Measurements from ENCODE around the gene SLC6A19.

The SLC6A19 gene

DNA sequence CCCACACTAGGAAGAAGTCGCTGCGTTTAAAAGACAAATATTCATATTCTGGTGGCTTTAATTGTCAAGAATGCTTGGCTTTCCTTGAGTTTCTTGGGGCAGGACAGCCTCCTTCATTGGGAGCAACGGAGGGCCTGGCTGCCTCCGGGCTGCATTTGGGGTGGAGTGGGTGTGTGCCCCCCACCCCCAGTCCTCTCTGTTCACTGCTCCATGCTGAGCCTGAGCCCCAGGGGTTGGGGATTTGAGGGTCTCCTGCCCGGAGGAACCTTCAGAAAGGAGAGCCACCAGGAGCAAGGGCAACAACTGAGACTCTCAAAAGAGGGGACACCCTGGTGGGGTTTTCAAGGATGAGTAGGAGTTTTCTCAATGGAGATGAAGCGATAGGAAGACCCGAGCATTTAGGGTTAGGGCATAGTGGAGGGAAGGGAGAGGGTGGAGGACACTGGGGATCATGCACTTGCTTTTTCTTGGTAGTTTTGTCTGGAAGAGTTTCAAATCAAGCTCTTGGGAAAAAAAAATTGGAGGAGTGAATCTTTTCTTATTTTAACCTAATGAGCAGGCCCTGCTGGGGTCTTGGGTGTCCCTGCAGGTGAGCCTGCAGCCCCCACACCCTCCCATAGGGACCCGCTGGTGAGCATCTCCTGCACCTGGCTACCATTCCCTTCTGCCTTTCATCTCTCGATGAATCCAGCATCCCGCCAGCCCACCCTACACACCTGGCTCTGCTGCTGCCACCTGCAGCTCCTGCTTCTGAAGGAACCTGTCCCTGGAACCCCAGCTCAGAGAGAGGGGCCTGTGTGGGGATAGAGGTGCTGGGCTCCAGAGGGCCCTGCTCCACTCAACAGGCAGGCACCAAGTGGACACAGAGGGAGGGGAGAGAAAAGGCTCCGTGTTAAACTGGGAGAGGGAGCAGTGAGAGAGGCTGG is 4.1 kb downstream of the SLC6A19 start:
- in situ Hi-C loops (cut with HindIII; ENCODE audit: low sequenced_read_pairs), result loop anchor here (10.0 kb wide), 1 partner anchor 241 kb away; no protein-coding TSS in a partner anchor

DNA sequence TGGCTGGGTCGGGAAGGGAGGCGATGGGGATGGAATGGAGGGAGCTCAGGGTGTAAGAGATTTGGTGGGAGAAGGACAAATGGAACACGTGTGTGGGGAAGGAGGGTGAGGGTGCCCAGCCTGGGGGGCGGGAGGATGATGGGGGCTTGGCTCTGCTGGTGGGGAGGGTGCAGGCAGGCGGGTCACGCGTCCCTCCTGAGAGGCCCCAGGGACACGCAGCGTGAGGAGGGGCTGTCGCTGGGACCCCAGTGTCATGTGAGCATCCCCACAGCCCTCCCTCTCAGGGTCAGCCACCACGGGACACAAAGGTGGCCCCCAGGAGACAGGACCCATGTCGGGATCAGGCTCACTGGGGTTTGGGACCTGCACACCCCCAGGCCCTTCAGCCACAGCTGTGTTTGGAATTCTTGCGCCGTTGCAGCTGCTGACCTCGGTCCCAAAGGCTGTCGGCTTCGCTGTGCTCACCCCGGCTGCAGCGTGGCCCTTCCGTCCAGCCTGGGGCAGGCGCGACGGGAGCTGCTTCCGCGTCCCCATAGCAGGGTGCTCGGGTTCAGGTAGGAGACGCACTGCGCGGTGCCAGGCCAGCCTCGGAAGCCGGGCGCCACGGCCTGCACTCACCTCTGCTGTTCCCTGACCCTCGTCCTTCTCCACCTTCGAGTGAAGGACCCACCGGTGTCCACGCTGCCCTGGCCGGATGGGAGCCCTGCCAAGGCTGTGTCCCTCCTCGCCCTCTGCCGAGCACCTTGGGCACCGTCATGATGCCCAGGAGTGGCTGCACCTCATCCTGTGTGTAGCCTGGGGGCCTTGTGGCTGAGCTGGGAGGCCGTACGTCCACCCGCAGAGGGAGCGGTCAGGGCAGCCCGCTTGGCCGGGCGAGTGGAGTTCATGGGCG is 5.4 kb downstream of the SLC6A19 start:
- in situ Hi-C loops (cut with HindIII; ENCODE audit: low sequenced_read_pairs), result loop anchor here (10.0 kb wide), 1 partner anchor 242 kb away; no protein-coding TSS in a partner anchor

DNA sequence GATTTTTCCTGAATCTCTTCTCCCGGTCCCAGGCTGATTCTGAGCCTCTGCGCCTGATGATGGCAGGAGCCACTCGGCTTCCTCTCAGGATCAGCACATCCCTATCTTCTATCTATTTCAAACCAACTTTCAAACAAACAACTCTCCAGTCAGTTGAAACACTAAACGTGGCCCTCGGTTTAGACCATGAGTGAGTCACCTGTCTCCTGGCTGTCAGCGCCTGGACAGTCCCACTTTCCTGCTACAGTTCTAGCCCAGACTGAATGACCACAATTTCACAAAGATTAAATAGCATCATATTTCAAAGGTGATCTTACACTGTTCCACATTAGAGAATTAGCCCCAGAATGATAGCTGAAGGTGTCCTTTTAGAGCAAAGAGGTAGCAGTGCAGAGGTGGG is 6.2 kb downstream of the SLC6A19 start:
- in situ Hi-C loops (cut with HindIII; ENCODE audit: low sequenced_read_pairs), result loop anchor here (10.0 kb wide), 1 partner anchor 243 kb away; no protein-coding TSS in a partner anchor

DNA sequence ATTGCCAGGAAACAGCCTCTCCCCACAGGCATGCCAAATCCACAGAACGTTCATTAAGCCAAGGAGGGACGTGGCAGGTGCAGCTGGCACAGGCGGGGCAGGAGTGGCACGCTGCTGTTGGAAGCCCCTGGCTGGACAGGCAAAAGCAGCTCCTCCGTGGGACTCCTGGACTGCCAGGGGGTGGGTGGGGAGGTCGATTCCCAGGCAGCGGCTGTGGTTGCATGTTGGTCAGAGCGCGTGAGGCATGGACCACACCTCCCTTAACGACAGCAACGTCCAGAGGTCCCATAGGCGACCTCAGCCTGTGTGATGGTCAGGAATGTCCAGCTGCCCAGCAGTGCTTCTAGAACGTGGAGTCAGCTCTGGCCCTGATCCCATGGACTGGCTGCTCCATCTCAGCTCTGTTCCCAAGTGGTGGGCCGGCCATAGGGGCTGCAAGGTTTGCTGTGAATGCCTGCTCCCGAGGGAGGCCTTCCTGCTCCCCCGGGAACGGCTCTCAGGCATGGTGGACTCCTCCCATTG is 6.9 kb downstream of the SLC6A19 start:
- in situ Hi-C loops (cut with HindIII; ENCODE audit: low sequenced_read_pairs), result loop anchor here (10.0 kb wide), 1 partner anchor 243 kb away; no protein-coding TSS in a partner anchor

DNA sequence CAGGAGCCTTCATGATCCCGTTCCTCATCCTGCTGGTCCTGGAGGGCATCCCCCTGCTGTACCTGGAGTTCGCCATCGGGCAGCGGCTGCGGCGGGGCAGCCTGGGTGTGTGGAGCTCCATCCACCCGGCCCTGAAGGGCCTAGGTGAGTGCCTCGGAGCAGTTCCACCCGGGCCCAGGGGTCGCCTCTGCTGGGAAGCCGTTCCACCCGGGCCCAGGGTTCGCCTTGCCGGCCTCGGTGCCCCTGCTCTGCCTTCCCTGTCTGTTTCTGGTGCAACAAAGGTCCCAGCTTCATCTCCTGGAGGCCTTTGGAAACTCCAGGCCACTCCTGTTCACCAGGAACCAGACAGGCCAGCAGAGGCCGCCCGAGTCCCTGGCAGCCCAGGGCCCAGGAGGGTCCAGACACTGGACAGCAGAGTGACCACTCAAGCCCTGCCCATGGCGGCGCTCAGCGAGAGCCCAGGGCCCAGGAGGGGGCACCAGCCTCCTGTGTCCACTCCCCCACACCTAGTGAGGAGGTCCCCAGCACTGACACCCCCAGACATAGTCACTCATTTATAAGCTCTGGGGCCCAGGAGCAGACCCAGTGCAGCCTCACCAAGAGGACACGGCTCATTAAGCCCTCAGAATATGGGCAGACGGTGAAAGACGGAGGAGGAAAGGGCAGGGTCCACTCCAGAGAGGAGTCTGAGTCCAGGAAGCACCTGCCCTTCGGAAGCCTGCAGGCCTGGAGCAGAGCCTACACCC is 7.5 kb downstream of the SLC6A19 start:
- in situ Hi-C loops (cut with HindIII; ENCODE audit: low sequenced_read_pairs), result loop anchor here (10.0 kb wide), 1 partner anchor 244 kb away; no protein-coding TSS in a partner anchor

DNA sequence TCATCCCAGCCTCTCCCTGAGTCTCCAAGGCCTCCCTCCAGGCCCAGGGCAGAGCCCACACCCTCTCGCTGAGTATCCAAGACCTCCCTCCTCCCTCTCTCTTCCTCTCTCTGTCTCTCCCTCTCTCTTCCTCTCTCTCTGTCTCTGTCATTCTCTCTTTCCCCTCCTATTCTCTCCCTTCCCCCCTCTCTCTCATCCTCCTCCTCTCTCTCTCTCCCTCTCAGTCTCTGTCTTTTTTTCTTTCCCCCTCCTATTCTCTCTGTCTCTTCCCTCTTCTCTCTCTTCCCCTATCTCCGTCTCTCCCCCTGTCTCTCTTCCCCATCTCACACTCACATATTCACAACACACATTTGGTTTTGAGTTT is 8.1 kb downstream of the SLC6A19 start:
- in situ Hi-C loops (cut with HindIII; ENCODE audit: low sequenced_read_pairs), result loop anchor here (10.0 kb wide), 1 partner anchor 245 kb away; no protein-coding TSS in a partner anchor

DNA sequence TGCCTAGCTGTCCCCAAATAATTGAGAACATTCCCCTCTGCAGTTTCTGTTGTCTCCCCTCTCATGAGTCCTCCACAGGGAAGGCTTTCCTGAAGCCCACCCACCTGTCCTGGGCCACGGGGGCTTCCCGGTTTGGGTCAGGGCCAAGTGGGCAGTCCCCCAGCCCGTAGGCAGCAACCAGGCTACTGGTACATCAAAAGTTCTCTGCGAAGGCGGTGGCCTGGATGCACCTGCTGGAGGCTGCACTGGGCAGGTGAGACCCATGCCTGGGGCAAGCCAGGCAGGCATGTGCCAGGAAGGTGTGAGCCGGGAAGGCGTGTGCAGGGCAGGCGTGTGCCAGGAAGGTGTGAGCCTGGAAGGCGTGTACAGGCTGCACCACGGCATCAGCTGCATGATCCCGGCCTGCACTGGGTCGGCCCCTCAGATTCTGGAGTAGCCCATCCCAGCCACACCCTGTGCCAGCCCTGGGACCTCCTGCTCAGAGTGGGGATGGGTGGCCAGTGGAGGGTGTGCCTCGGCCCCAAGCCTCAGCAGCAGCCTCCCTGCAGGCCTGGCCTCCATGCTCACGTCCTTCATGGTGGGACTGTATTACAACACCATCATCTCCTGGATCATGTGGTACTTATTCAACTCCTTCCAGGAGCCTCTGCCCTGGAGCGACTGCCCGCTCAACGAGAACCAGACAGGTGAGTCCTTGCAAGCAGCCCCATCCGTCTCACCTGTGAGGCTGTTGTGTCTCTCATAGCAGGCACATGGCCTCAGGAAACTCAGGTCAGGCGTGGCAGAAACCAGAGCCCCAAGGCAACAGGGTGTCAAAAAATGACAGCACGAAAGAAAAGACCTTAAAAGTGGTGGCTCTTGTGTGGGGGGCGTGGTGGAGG is 8.7 kb downstream of the SLC6A19 start:
- in situ Hi-C loops (cut with HindIII; ENCODE audit: low sequenced_read_pairs), result loop anchor here (10.0 kb wide), 1 partner anchor 245 kb away; no protein-coding TSS in a partner anchor

DNA sequence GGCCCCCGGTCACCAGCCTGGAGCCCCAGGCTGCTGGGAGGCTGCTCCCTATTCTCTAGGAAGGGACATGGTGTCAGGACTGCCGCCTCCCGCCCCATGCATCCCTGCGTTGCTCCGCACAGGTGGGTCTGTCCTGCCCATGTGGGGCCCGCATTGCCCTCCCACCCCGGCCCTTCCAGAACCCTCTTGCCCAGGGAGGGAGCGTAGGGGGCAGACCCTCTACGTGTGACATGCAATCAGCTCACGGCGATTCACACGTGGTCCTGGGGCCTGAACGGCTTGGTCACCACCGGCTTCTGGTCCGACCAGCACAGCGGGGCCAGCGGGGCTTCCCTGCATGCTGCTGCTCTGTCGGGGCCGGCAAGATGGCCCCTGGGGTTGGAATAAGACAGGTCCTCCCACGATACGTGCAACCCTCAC is 9.4 kb downstream of the SLC6A19 start:
- in situ Hi-C loops (cut with HindIII; ENCODE audit: low sequenced_read_pairs), result no loop called here

DNA sequence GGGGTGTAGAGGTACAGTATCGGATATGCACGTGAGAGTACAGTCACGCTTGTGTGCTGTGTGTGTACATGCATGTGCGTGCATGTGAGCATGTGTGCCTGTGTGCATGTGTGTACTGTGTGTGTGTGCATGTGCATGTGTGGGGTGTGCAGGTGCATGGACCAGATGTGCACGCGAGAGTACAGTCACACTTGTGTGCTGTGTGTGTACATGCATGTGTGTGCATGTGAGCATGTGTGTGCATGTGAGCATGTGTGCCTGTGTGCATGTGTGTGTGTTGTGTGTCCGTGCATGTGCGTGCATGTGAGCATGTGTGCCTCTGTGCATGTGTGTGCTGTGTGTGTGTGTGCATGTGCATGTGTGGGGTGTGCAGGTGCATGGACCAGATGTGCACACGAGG is 10.3 kb downstream of the SLC6A19 start:
- in situ Hi-C loops (cut with HindIII; ENCODE audit: low sequenced_read_pairs), result no loop called here

DNA sequence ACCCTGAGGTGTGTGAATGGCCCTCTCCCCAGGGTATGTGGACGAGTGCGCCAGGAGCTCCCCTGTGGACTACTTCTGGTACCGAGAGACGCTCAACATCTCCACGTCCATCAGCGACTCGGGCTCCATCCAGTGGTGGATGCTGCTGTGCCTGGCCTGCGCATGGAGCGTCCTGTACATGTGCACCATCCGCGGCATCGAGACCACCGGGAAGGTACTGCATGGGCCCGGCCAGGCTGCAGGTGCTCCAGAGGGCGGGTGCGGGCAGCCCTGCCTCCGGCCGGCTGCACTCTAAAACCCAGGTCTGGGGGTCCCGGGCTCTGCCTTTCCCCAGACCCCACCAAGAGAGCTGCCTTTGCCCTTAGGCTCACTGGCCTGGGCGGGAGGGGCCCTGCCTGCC is 10.9 kb downstream of the SLC6A19 start:
- in situ Hi-C loops (cut with HindIII; ENCODE audit: low sequenced_read_pairs), result no loop called here

DNA sequence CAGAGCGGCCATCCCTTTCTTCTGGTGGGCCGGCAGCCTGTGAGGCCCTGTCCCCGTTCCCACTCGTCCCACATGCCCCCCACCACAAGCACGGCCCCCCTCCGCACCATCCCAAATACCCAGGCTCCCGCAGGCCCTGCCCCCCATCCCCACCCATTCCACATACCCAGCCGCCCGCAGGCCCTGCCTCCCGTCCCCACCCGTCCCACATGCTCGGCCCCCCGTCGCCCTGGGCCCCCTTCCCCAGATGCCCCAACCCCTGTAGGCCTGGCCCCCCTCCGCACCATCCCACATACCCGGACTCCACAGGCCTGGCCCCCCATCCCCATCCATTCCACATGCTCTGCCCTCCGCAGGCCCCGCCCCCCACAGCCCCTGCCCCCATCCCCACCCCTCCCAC is 11.5 kb downstream of the SLC6A19 start:
- in situ Hi-C loops (cut with HindIII; ENCODE audit: low sequenced_read_pairs), result no loop called here

DNA sequence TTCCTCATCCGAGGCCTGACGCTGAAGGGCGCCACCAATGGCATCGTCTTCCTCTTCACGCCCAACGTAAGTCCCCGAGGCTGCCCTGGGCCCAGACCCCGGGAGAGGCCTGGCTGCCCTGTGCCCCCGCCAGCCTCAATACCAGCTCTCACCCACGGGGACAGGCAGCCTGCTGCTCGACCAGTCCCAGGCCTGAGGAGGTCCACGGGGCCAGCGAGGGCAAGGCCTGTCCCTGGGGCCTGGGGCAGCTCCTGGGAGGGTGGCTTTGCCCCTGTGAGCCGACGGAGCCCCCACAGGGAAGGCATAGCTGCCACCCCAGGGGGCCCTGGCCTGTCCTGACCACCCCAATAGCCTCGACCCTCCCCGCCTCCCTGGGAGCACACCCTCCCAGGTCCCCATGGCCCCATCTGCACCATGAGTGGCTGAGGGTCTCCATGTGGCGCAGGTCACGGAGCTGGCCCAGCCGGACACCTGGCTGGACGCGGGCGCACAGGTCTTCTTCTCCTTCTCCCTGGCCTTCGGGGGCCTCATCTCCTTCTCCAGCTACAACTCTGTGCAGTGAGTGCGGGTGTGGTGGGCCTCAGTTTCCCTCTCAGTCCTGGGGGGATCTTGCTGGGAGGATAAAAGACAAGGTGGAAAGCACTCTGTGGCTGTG is 12.2 kb downstream of the SLC6A19 start:
- in situ Hi-C loops (cut with HindIII; ENCODE audit: low sequenced_read_pairs), result no loop called here

DNA sequence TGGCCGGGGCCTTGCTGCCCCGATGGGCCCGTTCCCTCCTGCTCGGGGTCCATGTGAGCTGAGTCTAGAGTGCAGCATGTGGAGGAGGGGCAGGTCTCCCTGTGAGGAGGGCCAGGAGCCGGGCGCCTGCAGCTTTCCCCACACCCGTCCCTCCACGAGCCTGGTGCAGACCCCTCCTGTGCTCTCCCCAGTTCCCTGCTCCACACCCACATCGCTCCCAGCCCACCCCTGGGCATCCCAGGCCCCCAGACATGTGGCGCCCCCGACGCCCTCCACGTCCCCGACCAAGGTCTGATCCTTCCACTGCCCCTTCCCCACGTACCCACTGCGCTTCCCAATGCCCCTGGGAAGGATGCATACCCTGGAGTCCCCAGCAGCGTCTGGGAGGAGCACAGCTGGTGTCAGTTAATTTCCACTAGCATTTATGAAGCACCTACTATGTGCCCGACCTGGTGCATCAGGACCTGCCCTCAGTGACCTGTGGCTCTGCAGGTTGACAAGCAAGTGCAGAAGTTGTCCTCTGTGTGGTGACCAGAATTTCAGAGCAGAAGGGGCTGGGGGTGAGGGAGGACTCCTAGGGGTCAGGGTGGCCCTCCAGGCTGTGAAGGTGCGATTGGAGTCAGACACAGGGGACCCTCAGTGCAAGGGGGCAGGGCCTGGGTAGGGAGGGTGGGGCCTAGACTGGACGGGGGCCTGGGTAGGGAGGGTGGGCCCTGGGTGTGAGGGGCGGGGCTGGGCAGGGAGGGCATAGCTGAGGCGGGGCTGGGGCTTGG is 13.0 kb downstream of the SLC6A19 start:
- in situ Hi-C loops (cut with HindIII; ENCODE audit: low sequenced_read_pairs), result no loop called here

DNA sequence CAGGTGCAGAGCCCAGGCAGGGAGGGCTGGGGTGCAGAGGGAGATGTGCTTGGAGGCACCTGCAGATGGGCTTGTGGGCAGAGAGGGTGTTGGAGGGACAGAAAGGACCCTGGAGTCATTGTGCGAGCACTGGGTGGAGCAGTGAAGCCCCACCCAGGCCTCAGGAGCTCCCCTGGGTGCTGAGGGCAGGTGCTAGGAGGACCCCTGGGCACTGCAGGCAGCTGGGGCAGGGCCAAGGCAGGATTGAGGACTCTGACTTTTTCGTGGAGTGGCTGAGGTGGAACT is 13.5 kb downstream of the SLC6A19 start:
- in situ Hi-C loops (cut with HindIII; ENCODE audit: low sequenced_read_pairs), result no loop called here

DNA sequence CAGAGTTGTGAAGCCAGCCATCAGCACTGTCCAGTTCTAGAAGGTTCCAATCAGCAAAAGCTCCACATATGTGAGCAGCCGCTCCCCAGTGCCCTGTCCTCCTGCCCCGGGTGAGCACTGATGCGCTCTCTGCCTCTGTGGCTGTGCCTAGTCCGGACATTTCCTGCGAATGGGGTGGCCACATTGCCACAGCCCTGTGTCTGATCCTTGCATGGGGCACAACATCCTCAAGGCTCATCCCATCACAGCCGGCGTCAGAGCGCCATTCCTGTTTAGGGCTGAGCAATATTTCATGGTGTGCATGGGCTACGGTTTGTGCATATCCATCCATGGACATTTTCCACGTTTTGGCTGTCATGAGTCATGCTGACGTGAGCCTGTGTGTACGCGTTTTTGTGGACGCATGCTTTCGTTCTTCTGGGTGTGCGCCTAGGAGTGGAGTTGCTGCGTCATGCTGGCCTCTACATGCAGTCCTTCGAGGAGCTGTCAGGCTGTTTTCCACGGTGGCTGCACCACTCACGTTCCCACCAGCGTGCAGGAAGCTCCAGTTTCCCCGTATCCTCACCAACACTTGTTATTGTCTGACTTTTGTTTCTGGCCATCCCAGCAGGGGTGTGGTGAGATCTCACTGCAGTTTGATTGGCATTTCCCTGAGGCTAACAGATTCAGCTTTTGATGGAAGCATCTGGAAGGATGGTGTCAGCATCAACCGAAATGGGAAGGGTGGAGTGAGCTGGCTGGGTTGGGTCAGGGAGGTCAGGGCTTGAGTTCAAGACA is 14.1 kb downstream of the SLC6A19 start:
- in situ Hi-C loops (cut with HindIII; ENCODE audit: low sequenced_read_pairs), result no loop called here

DNA sequence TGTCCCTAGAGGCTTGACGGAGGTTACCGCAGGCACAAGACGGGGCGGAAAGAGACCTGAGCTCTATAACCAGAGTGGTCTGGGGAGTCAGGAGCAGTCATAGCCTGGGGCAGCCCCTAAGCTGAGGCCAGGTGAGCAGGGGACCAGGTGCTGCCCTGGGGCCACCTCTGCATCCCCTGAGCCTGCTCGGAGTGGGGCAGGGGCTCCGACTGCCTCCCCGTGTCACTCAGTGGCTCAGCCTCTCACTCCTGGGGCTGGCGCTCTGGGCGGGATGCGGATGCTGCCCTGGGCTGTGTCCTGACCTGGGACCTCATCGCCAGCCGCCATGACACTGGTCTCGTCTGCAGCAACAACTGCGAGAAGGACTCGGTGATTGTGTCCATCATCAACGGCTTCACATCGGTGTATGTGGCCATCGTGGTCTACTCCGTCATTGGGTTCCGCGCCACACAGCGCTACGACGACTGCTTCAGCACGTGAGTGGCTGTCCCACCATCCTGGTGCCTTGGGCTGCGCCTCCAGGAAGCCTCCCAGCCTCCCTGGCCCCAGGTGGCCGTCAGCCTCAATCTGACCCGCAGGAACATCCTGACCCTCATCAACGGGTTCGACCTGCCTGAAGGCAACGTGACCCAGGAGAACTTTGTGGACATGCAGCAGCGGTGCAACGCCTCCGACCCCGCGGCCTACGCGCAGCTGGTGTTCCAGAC is 15.0 kb downstream of the SLC6A19 start:
- in situ Hi-C loops (cut with HindIII; ENCODE audit: low sequenced_read_pairs), result no loop called here

DNA sequence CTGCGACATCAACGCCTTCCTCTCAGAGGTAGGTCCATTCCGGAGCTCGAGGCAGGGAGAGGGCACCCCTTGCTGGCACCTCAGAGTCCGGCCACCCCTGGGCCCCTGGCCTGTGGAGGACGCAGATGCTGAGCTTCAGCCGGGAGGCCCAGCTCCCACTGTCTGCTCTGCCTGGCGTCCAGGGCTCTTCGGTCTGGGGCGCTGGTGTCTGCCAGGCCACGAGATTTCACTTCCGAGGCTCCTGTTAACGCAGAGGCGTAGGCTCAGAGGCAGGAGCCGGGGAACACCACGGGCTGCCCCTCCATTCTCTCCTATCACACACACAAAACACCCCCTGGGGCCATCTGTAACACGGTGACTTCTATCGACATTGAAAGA is 15.5 kb downstream of the SLC6A19 start:
- in situ Hi-C loops (cut with HindIII; ENCODE audit: low sequenced_read_pairs), result no loop called here

Data from endothelial cell of hepatic sinusoid (primary cell).